Measurements from ENCODE around the gene CYSLTR2. TPM values are rescaled to one million over a fixed set of nuclear protein-coding genes. Genes with fewer than 3 reads are reported as not detected.

Gene CYSLTR2
- total RNA-seq, 4 donors from 2014 or later = 0.14 to 0.16 TPM; not detected in 2

DNA sequence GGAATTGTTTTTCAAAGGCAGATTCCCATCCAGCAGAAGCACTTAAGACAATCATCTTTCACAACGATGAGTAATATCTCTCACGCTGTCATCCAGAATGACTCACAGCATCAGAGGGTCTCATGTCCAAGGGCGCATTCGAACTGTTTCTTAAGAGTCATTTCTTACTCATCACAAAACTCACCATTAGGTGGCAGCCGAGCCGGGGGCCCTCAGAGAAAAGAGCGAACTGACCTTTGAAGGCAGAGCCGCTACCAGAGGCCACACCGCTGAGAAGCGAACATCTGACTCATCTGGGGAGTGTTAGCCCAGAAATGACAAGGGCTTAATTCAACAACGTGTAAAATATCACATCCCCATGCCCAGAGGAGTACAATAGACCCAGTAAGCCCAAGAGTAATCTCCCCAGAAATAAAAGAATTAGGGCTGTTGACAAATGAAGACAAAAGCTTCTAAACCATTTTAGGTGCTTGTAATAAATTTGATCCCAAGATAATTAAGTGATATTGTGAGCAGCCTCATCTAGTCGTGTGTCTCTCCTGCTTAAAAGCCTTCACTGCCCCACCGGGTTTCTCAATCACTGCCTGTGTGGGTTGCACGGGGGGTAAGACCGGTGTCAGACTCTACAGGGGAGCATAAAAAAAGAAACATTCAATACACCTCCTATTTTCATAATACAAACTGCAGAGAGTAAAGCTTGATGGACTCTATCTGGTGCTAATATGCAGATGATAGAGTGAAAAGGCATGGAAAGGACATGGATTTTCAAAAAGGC, 96.2 kb downstream of the CYSLTR2 start:
- TF ChIP-seq POLR2AphosphoS5 (IDR thresholded peaks at IDR 0.05) (peak; percentile 44 to 62 (median 52)), POLR2A (IDR thresholded peaks at IDR 0.05) (no peak), EP300 (IDR thresholded peaks at IDR 0.05; ENCODE audit: low read depth) (no peak)
- TF ChIP-seq, protein P1, sequence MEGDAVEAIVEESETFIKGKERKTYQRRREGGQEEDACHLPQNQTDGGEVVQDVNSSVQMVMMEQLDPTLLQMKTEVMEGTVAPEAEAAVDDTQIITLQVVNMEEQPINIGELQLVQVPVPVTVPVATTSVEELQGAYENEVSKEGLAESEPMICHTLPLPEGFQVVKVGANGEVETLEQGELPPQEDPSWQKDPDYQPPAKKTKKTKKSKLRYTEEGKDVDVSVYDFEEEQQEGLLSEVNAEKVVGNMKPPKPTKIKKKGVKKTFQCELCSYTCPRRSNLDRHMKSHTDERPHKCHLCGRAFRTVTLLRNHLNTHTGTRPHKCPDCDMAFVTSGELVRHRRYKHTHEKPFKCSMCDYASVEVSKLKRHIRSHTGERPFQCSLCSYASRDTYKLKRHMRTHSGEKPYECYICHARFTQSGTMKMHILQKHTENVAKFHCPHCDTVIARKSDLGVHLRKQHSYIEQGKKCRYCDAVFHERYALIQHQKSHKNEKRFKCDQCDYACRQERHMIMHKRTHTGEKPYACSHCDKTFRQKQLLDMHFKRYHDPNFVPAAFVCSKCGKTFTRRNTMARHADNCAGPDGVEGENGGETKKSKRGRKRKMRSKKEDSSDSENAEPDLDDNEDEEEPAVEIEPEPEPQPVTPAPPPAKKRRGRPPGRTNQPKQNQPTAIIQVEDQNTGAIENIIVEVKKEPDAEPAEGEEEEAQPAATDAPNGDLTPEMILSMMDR (IDR thresholded peaks at IDR 0.05) = peak; percentile 35 to 55 (median 42)
- Histone ChIP-seq H3K27ac (peak overlapping the region; percentile 53 to 82 (median 68)), H3K4me3 (no peak overlapping the region), H3K9me3 (no peaks in the 10 kb centered on the region), H3K4me1 (peaks cover 0 to 15% (median 5%) of the 10 kb centered on the region in 4 donors), H3K36me3 (no peaks in the 10 kb centered on the region), H3K27me3 (no peaks in the 10 kb centered on the region)
- peak; percentile 66 for DNase-seq
- 43 to 53% methylated on average over 3 to 15 of the region's 15 CpGs for WGBS, 2 donors (ENCODE audit: low coverage in 1 of 2)
- intact Hi-C loops (cut with DNase I; ENCODE audit: low total_unique reads) = no loop called here
- in situ Hi-C loops (cut with MboI; ENCODE audit: low pct_ligation_motif_present in 1 of 4, low pct_unique_long_range_greater_than_20kb in 1 of 4, low sequenced_read_pairs in 3 of 4) = loop anchor here in 3 of 4 donors (25.0 kb wide), 4 partner anchors 163 to 663 kb away; partner anchors contain the start of gene MED4 (in 1 of the 3)

DNA sequence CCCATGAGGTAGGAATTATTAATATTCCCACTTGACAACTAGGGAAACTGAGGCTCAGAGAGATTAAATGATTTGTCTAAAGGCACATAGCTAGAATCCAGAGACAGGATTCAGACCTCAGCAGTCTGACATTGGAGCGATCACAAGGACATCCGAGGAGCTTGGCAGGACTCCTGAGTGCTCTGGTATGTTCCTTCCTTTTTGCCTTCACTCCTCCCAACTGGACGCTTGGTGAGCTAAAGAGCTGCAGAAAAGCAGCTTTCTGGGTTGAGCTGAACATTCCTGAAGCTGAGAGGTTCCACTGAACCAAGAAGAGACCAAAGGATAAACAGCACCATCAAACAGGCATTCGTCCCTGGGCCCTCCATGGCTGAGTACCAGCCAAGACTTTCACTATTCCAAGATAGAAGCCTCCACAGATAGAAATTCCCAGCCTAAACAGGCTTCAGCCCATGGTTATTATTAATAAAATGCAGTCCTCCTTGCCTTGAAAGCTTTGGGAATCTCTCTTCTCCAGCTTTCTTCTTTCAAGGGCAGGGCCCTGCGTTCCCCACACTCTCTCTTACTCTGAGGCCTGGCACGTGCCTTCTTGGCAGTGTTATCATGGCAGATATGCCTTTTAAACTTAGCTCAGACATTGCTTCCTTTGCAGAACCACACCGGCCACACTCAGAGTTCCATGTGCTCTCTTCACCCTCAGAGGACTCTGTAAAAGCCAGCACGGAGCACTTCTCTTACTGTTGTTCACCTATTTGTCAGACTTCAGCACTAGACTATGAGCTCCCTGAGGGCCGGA, 97.1 kb downstream of the CYSLTR2 start:
- in situ Hi-C loops (cut with MboI; ENCODE audit: low pct_ligation_motif_present in 1 of 4, low pct_unique_long_range_greater_than_20kb in 1 of 4, low sequenced_read_pairs in 3 of 4) = loop anchor here in 3 of 4 donors (25.0 kb wide), 4 partner anchors 163 to 663 kb away; partner anchors contain the start of gene MED4 (in 1 of the 3)
- DNase-seq = peak; percentile 24
- Histone ChIP-seq H3K9me3 (no peaks in the 10 kb centered on the region), H3K36me3 (no peaks in the 10 kb centered on the region), H3K4me3 (no peak overlapping the region), H3K4me1 (peaks cover 0 to 15% (median 5%) of the 10 kb centered on the region in 4 donors), H3K27me3 (no peaks in the 10 kb centered on the region), H3K27ac (peak overlapping the region; percentile 53 to 82 (median 68))
- TF ChIP-seq EP300 (IDR thresholded peaks at IDR 0.05; ENCODE audit: low read depth) = no peak
- no peak for TF ChIP-seq POLR2AphosphoS5 (IDR thresholded peaks at IDR 0.05)
- TF ChIP-seq, protein P1 (IDR thresholded peaks at IDR 0.05) = peak in 2 of 5 experiments; percentile 8 to 11
- 69 to 79% methylated on average over 3 to 9 of the region's 9 CpGs for WGBS, 2 donors (ENCODE audit: low coverage in 1 of 2)
- intact Hi-C loops (cut with DNase I; ENCODE audit: low total_unique reads) = no loop called here

DNA sequence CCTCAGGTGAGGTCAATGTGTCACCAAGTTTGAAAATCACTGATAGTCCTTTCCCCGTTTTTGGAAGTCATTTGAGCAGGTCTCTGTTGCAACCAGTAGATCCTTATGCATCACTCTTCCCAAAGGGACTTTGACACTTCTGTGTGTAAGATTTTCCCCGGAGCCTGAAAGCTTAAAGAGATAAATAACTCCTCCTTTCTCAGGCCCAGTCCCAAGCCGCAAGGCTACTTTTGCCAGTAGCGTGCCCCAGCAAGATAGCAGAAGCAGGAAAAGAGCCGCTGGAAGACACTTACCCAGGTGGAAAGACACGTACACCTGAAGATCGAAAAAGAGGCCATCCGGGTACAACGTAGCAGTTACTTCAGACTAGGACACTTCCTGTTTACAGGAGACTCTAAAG, 106.9 kb downstream of the CYSLTR2 start:
- WGBS, 2 donors (ENCODE audit: low coverage in 1 of 2) = 78 to 88% methylated on average over 3 to 9 of the region's 9 CpGs
- H3K27ac ChIP-seq = no peak overlapping the region
- intact Hi-C loops (cut with DNase I; ENCODE audit: low total_unique reads) = no loop called here
- peaks cover 9 to 10% of the 10 kb centered on the region in 2 donors for H3K9me3 ChIP-seq
- H3K27me3 ChIP-seq = no peaks in the 10 kb centered on the region
- in situ Hi-C loops (cut with MboI; ENCODE audit: low pct_ligation_motif_present in 1 of 4, low pct_unique_long_range_greater_than_20kb in 1 of 4, low sequenced_read_pairs in 3 of 4) = loop anchor here in 3 of 4 donors (10.0 to 25.0 kb wide), 5 partner anchors 166 to 673 kb away; partner anchors contain the start of gene MED4 (in 1 of the 3)
- H3K4me1 ChIP-seq = no peaks in the 10 kb centered on the region
- DNase-seq = no peak
- no peak for TF ChIP-seq POLR2AphosphoS5 (IDR thresholded peaks at IDR 0.05)
- no peak for TF ChIP-seq EP300 (IDR thresholded peaks at IDR 0.05; ENCODE audit: low read depth)
- TF ChIP-seq, protein P1 (IDR thresholded peaks at IDR 0.05) = no peak
- no peak for TF ChIP-seq POLR2A (IDR thresholded peaks at IDR 0.05)
- no peak overlapping the region for H3K4me3 ChIP-seq
- H3K36me3 ChIP-seq = no peaks in the 10 kb centered on the region

Other genes starting within 250 kb of the CYSLTR2 start
- gene LPAR6, start 240.8 kb upstream of the CYSLTR2 start, total RNA-seq = 10 to 100 TPM in 3 of 4 donors, 1 to 10 TPM in 1; 2.2 to 34.6 (median 15.9) TPM
- 1 to 10 TPM; 5.2 to 8.1 (median 6.1) TPM for gene RCBTB2, start 120.8 kb upstream of the CYSLTR2 start, total RNA-seq

Data from transverse colon (tissue), 4 donors.